Endothelial cell of umbilical vein (primary cell): Measurements from ENCODE around the gene CASK. TPM values are rescaled to one million over a fixed set of nuclear protein-coding genes. Genes with fewer than 3 reads are reported as not detected.

Experiments
- BruUV-seq: library from RNA; stranded (reverse); fragments of 400-500 nt; replicated peaks from 2 replicates; lab custom pipeline; 2021; lab: Mats Ljungman, UMichigan
- CTCF ChIA-PET: fragments of 300-600, 350-600 bp; sonication (Branson Sonifier 250); formaldehyde crosslinking; loops from one replicate; lab custom pipeline; 2021; ENCODE audit warnings: antibody characterized with exemption, inconsistent platforms; lab: Charles Lee
- POLR2A ChIA-PET: fragments of 300-600, 350-600 bp; sonication (Branson Sonifier 250); formaldehyde crosslinking; loops from one replicate; lab custom pipeline; 2021; ENCODE audit warnings: antibody characterized with exemption, inconsistent platforms; lab: Charles Lee
- DNase-seq: peaks from one replicate; pipeline ENCODE4 v3.0.0-alpha.2; 2011; ENCODE audit warnings: low read depth, low spot score
- FAIRE-seq: peaks from 2 replicates; lab custom pipeline; 2011; peaks lifted over from hg19 to GRCh38; lab: Jason Lieb, UNC
- H2AFZ ChIP-seq: 2 replicates; pipeline ENCODE4 v1.6.0; 2012; ENCODE audit warnings: low read depth, low read length, control low read depth, inconsistent platforms
- H3K27ac ChIP-seq: 2 replicates; pipeline ENCODE4 v1.5.1; 2011; ENCODE audit warnings: low read depth, mild to moderate bottlenecking, control low read depth, low read length, moderate library complexity; ENCODE audit not compliant: insufficient read depth
- H3K27me3 ChIP-seq, 2 experiments: 2 replicates each; pipeline versions ENCODE4 v1.6.0 to v1.6.1; 2011; ENCODE audit warnings: low read length in 2 of 2, mixed read lengths in 1 of 2; ENCODE audit not compliant: control insufficient read depth in 2 of 2, insufficient read depth in 2 of 2
- H3K36me3 ChIP-seq, 2 experiments: 2 replicates in 1 of 2; 3 replicates in 1 of 2; pipeline ENCODE4 v1.5.1; 2011; ENCODE audit warnings: low read length in 2 of 2, mild to moderate bottlenecking in 1 of 2, moderate library complexity in 1 of 2; ENCODE audit not compliant: control insufficient read depth in 2 of 2, insufficient read depth in 2 of 2; ENCODE audit errors: extremely low read depth in 1 of 2
- H3K4me1 ChIP-seq: 3 replicates; pipeline ENCODE4 v1.5.1; 2011; ENCODE audit warnings: mild to moderate bottlenecking, low read length; ENCODE audit not compliant: control insufficient read depth, insufficient read depth; ENCODE audit errors: extremely low read depth
- H3K4me2 ChIP-seq: 2 replicates; pipeline ENCODE4 v1.6.1; 2011; ENCODE audit warnings: low read length, control low read depth, mixed read lengths; ENCODE audit not compliant: insufficient read depth
- H3K4me3 ChIP-seq, 3 experiments: fragments of 200-600 bp in 1 of 3; sonication (generic), shearing (Covaris generic) in 1 of 3; replicated peaks in 1 of 3; 2 replicates each; pipeline ENCODE4 v1.5.1; 2011 to 2016; ENCODE audit warnings: control low read depth in 3 of 3, low read length in 3 of 3, mild to moderate bottlenecking in 2 of 3, inconsistent platforms in 1 of 3, low read depth in 1 of 3, moderate library complexity in 1 of 3; ENCODE audit not compliant: insufficient read depth in 1 of 3
- H3K79me2 ChIP-seq: 2 replicates; pipeline ENCODE4 v1.6.0; 2012; ENCODE audit warnings: low read length, inconsistent platforms; ENCODE audit not compliant: control insufficient read depth, insufficient read depth
- H3K9ac ChIP-seq: replicated peaks from 2 replicates; pipeline ENCODE3; 2011; ENCODE audit warnings: low read length, control low read depth; ENCODE audit not compliant: insufficient read depth; ENCODE audit errors: extremely low read depth
- H3K9me1 ChIP-seq: replicated peaks from 3 replicates; pipeline ENCODE4 v1.6.0; 2011; ENCODE audit warnings: mild to moderate bottlenecking, low read length; ENCODE audit not compliant: control insufficient read depth, insufficient read depth; ENCODE audit errors: extremely low read depth
- H3K9me3 ChIP-seq: replicated peaks from 2 replicates; pipeline ENCODE4 v1.5.1; 2012; ENCODE audit warnings: low read length, inconsistent platforms; ENCODE audit not compliant: control insufficient read depth, insufficient read depth
- H4K20me1 ChIP-seq: replicated peaks from 2 replicates; pipeline ENCODE3; 2011; ENCODE audit warnings: mild to moderate bottlenecking, low read length; ENCODE audit not compliant: control insufficient read depth, insufficient read depth; ENCODE audit errors: extremely low read depth
- EZH2 ChIP-seq: IDR thresholded peaks from 2 replicates; pipeline ENCODE4 v1.6.1; 2012; ENCODE audit warnings: borderline replicate concordance, low read depth, mild to moderate bottlenecking, moderate library complexity, low read length, inconsistent platforms; ENCODE audit not compliant: severe bottlenecking
- FOS ChIP-seq: IDR thresholded peaks from 2 replicates; pipeline ENCODE4 v1.6.1; 2011; ENCODE audit warnings: mild to moderate bottlenecking, low read length, moderate library complexity, borderline replicate concordance; ENCODE audit not compliant: insufficient read depth
- GATA2 ChIP-seq: IDR thresholded peaks from 2 replicates; pipeline ENCODE4 v1.7.0; 2011; ENCODE audit warnings: low read depth, mild to moderate bottlenecking, moderate library complexity, mixed read lengths, low read length; ENCODE audit not compliant: insufficient read length, insufficient read depth
- JUN ChIP-seq: IDR thresholded peaks from 2 replicates; pipeline ENCODE4 v1.6.1; 2011; ENCODE audit warnings: borderline replicate concordance, low read depth; ENCODE audit not compliant: insufficient read length, insufficient read depth
- MYC ChIP-seq: IDR thresholded peaks from one replicate; pipeline ENCODE4 v1.6.1; 2011; ENCODE audit warnings: mild to moderate bottlenecking, low read depth, low read length
- POLR2A ChIP-seq: IDR thresholded peaks from 2 replicates; pipeline ENCODE4 v1.6.1; 2012; ENCODE audit warnings: low read depth, mild to moderate bottlenecking, control low read depth, low read length
- POLR2AphosphoS5 ChIP-seq: IDR thresholded peaks from 2 replicates; pipeline ENCODE4 v1.6.1; 2012; ENCODE audit warnings: low read depth, mild to moderate bottlenecking, control low read depth, low read length, moderate library complexity; ENCODE audit not compliant: insufficient read depth
- dilution Hi-C: fragments of 300-500 bp; cut with MboI; formaldehyde crosslinking; loops from one replicate; pipeline ENCODE4 v1.15.0; 2019; ENCODE audit warnings: low sequenced_read_pairs; ENCODE audit not compliant: extremely low pct_ligation_motif_present
- intact Hi-C: fragments of 100-400 bp; cut with micrococcal nuclease; formaldehyde crosslinking; loops from one replicate; pipeline ENCODE4 v1.10.0; 2022
- polyA plus RNA-seq, 4 experiments: library from polyadenylated mRNA; depleted of rRNA in 3 of 4; stranded (reverse) in 3 of 4; unstranded in 1 of 4; fragments of >200 nt; gene quantifications; 2 replicates each; pipeline versions ENCODE4 v1.2.1 to v1.2.3, GENCODE V29; 2011 to 2012; ENCODE audit warnings: missing spikeins in 1 of 4
- total RNA-seq: library from RNA; stranded (reverse); gene quantifications from 2 replicates; pipeline ENCODE4 v1.2.3, GENCODE V29; 2021
- TF ChIP-seq, protein P1 (sequence below), 2 donors: IDR thresholded peaks; 1 replicate in 1 of 2; 2 replicates in 1 of 2; pipeline ENCODE4 v1.5.1; 2011; ENCODE audit warnings: low read length in 2 of 2, mild to moderate bottlenecking in 2 of 2, moderate library complexity in 2 of 2, control low read depth in 1 of 2, inconsistent platforms in 1 of 2, low read depth in 1 of 2; ENCODE audit not compliant: insufficient read depth in 1 of 2; ENCODE audit errors: extremely low read depth in 1 of 2

Gene CASK
- total and polyA plus RNA-seq, 2 donors (not counting 3 experiments of a cell fraction or from before 2014, with no cell fraction given) = 6.4 to 30.4 TPM

DNA sequence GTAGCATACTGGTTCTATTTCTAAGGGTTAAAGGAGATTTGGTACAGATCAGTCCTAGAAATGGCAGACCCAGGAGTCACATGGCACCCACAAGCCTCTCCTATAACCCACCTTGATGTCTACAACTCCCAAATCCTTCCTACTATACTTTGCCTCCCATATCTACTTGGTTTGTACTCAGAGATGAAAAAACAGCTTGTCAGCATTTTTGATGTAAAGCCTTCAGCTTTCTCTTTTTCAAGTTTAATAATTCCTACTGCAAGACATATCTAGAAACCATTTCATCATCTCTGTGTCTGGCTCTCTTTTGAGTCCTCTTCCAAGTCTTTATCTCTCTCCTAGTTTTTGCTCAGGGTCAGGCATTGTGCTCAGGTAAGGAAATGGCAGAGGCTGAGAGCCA, 393.3 kb downstream of the CASK start:
- Histone ChIP-seq H3K27ac (no peak overlapping the region), H3K4me3 (no peak overlapping the region), H3K4me2 (no peak overlapping the region), H3K9me1 (no peaks in the 10 kb centered on the region), H3K9me3 (no peaks in the 10 kb centered on the region), H3K9ac (no peak overlapping the region), H4K20me1 (no peaks in the 10 kb centered on the region), H2AFZ (no peak overlapping the region), H3K27me3 (no peaks in the 10 kb centered on the region), H3K79me2 (no peaks in the 10 kb centered on the region), H3K4me1 (no peaks in the 10 kb centered on the region), H3K36me3 (peaks cover 0 to 5% of the 10 kb centered on the region in 2 experiments)
- FAIRE-seq (no peak), DNase-seq (no peak)
- no TSS peak for BruUV-seq
- ChIA-PET CTCF (no interaction called here), POLR2A (no interaction called here)
- TF ChIP-seq GATA2 (no peak), FOS (no peak), JUN (no peak), MYC (no peak), POLR2AphosphoS5 (no peak), POLR2A (no peak)
- TF ChIP-seq, protein P1, sequence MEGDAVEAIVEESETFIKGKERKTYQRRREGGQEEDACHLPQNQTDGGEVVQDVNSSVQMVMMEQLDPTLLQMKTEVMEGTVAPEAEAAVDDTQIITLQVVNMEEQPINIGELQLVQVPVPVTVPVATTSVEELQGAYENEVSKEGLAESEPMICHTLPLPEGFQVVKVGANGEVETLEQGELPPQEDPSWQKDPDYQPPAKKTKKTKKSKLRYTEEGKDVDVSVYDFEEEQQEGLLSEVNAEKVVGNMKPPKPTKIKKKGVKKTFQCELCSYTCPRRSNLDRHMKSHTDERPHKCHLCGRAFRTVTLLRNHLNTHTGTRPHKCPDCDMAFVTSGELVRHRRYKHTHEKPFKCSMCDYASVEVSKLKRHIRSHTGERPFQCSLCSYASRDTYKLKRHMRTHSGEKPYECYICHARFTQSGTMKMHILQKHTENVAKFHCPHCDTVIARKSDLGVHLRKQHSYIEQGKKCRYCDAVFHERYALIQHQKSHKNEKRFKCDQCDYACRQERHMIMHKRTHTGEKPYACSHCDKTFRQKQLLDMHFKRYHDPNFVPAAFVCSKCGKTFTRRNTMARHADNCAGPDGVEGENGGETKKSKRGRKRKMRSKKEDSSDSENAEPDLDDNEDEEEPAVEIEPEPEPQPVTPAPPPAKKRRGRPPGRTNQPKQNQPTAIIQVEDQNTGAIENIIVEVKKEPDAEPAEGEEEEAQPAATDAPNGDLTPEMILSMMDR (IDR thresholded peaks at IDR 0.05; ENCODE audit: extremely low read depth in 1 of 2, insufficient read depth in 1 of 2, low read depth in 1 of 2, low read length in 2 of 2) = no peak
- intact Hi-C loops (no loop called here), dilution Hi-C loops (no loop called here)

GRCh38 chrX:41529221-41529620, 394.1 kb downstream of the CASK start:
- dilution Hi-C loops (no loop called here), intact Hi-C loops (no loop called here)
- no peaks in the 10 kb centered on the region for H4K20me1 ChIP-seq
- no peaks in the 10 kb centered on the region for H3K9me3 ChIP-seq
- no peaks in the 10 kb centered on the region for H3K27me3 ChIP-seq
- ChIA-PET CTCF (no interaction called here), POLR2A (no interaction called here)
- no peaks in the 10 kb centered on the region for H3K4me1 ChIP-seq
- TF ChIP-seq EZH2 (no peak), GATA2 (no peak), FOS (no peak), POLR2A (no peak), JUN (no peak), MYC (no peak)
- TF ChIP-seq, protein P1 (IDR thresholded peaks at IDR 0.05; ENCODE audit: extremely low read depth in 1 of 2, insufficient read depth in 1 of 2, low read depth in 1 of 2, low read length in 2 of 2) = no peak
- no peaks in the 10 kb centered on the region for H3K9me1 ChIP-seq
- no peak overlapping the region for H3K27ac ChIP-seq
- FAIRE-seq (no peak), DNase-seq (no peak)
- no peak overlapping the region for H3K9ac ChIP-seq
- H3K79me2 ChIP-seq = no peaks in the 10 kb centered on the region
- H3K36me3 ChIP-seq = peaks cover 0 to 5% of the 10 kb centered on the region in 2 experiments
- no TSS peak for BruUV-seq
- H3K4me2 ChIP-seq = no peak overlapping the region
- H3K4me3 ChIP-seq = no peak overlapping the region
- no peak overlapping the region for H2AFZ ChIP-seq
